T-helper 1 cell treated with Interleukin-12 subunit alpha and Interleukin-12 subunit beta and Interleukin-4 antibody, amounts not matched to agents 30 μg/mL and 1 μg/mL, for 36 hours (primary cell): ENCODE measurements around the gene PCED1B.

Experiments used
- H3K27ac Mint-ChIP-seq: one replicate; pipeline ENCODE4 v1.8.0; 2021; ENCODE audit warnings: mild to moderate bottlenecking, mixed read lengths
- H3K27me3 Mint-ChIP-seq: one replicate; pipeline ENCODE4 v1.8.0; 2021; ENCODE audit warnings: low read depth, mixed read lengths
- H3K36me3 Mint-ChIP-seq: one replicate; pipeline ENCODE4 v1.8.0; 2021; ENCODE audit warnings: low read depth, mixed read lengths
- H3K4me1 Mint-ChIP-seq: one replicate; pipeline ENCODE4 v1.8.0; 2021; ENCODE audit warnings: low read depth, mixed read lengths
- H3K4me3 Mint-ChIP-seq: one replicate; pipeline ENCODE4 v1.8.0; 2021; ENCODE audit warnings: mild to moderate bottlenecking, moderate library complexity, mixed read lengths
- H3K9me3 Mint-ChIP-seq: one replicate; pipeline ENCODE4 v1.8.0; 2021; ENCODE audit warnings: mixed read lengths

PCED1B gene

DNA sequence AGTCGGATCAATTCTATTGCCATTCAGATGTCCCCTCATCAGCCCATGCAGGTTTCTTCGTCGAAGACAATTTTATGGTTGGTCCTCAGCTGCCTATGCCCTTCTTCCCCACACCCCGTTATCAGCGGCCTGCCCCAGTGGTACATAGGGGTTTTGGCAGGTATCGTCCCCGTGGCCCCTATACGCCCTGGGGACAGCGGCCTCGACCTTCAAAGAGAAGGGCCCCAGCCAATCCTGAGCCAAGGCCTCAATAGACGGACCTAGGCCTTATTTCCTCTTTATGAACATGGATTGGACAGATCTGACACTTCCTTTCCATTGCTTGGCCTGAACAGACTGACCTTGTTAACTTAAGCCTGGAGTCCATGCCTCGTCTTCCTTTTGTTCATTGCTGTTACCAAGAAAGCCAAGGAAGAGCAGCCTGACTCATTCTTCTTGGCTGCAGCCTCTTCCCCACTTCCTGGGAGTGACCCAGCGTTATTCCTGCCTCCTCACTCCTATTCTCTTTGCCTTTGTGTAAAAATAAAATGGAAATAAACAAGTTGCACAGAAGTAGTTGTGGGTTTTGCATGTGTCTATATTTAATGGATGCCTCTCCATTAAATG is 156.8 kb downstream of the PCED1B start:
- Mint-ChIP-seq H3K4me3 (no peak overlapping the region), H3K9me3 (no peaks in the 10 kb centered on the region), H3K27ac (peak overlapping the region; percentile 18), H3K36me3 (peaks cover 48% of the 10 kb centered on the region), H3K27me3 (no peaks in the 10 kb centered on the region), H3K4me1 (peaks cover 44% of the 10 kb centered on the region)

DNA sequence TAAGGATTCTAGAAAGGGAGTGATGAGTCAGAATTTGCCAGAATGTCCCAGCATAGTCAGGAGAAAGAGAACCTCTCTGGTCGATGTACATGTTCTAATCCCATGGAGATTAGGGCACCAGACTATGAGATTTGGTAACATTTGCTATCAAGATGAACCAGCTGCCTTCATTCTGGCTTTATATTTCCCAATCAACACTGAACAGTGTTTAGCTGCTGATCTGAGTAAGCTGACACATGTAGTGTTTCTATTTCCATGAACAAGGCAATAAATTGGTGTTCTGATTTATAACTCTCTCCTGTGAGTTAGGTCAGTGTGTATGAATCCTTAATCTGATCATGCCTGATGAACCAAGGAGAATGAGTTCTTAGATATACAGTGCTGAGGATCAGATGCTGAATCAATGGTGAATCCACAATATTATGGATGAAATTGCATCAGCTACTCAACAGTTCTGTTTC is 158.4 kb downstream of the PCED1B start:
- Mint-ChIP-seq H3K27me3 (no peaks in the 10 kb centered on the region), H3K4me1 (peaks cover 40% of the 10 kb centered on the region), H3K4me3 (no peak overlapping the region), H3K9me3 (no peaks in the 10 kb centered on the region), H3K36me3 (peaks cover 46% of the 10 kb centered on the region), H3K27ac (peak overlapping the region; percentile 9)

DNA sequence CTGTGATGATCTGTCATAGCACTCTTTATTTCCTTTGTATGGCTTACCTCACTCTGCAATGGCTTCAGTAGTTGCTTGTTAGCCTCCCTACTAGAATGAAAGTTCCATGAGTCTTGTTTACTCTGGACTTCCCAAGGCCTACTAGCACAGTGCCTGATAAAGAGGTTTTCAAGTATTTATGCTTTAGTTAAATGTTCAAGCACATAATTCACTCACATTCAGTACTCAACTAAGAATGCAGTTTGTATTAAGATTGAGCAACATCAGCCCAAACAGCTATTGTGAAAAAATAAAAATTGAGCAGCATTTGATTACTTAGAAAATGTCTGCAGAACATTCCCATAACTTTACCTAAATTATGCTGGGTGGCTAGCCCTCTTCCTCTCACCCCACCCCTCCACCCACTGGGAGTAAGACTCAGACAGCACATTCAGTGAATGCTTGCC is 159.3 kb downstream of the PCED1B start:
- H3K9me3 Mint-ChIP-seq = no peaks in the 10 kb centered on the region
- peak overlapping the region; percentile 23 for H3K27ac Mint-ChIP-seq
- H3K27me3 Mint-ChIP-seq = no peaks in the 10 kb centered on the region
- H3K36me3 Mint-ChIP-seq = peaks cover 41% of the 10 kb centered on the region
- H3K4me3 Mint-ChIP-seq = no peak overlapping the region
- H3K4me1 Mint-ChIP-seq = peaks cover 34% of the 10 kb centered on the region

DNA sequence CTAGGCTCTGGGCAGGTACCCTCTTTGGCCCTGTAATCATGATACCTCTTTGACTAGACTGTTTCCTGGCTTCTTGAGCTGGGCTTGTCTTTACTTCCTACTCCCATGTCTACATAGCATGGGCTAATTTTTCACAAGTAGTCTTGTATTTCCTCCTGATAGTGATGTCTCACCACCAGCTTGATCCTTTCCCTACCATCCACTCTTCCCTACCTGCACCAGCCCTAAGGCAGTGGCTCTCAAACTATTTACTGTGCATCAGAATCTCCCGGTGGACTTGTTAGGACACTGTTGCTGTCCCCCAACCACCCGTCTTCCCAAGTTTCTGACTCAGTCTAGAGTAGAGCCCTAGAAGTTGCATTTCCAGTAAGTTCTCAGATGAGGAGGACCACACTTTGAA is 163.0 kb downstream of the PCED1B start:
- Mint-ChIP-seq H3K9me3 (no peaks in the 10 kb centered on the region), H3K4me1 (peaks cover 22% of the 10 kb centered on the region), H3K27me3 (no peaks in the 10 kb centered on the region), H3K36me3 (peaks cover 17% of the 10 kb centered on the region), H3K27ac (no peak overlapping the region), H3K4me3 (no peak overlapping the region)

DNA sequence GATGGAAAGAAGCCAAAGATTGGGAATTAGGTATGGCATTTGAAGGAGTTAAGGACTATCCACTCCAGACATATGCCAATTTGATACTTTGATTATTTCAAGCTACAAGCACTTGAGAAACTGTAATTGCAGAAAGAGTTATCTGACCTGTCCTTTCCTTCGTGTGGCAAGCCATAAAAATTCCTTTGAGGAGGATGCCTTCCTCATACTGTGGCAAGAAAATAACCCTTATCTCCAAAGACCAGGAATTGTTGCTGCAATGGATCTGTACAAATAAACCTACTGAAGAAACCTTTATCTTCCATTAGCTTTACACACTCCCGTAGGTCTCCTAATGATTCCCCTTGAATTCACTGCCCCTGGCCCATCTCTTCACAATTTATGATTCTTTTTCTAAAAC is 165.4 kb downstream of the PCED1B start:
- H3K27ac Mint-ChIP-seq = no peak overlapping the region
- H3K9me3 Mint-ChIP-seq = no peaks in the 10 kb centered on the region
- H3K4me3 Mint-ChIP-seq = no peak overlapping the region
- H3K4me1 Mint-ChIP-seq = peaks cover 11% of the 10 kb centered on the region
- H3K27me3 Mint-ChIP-seq = no peaks in the 10 kb centered on the region
- peaks cover 20% of the 10 kb centered on the region for H3K36me3 Mint-ChIP-seq

DNA sequence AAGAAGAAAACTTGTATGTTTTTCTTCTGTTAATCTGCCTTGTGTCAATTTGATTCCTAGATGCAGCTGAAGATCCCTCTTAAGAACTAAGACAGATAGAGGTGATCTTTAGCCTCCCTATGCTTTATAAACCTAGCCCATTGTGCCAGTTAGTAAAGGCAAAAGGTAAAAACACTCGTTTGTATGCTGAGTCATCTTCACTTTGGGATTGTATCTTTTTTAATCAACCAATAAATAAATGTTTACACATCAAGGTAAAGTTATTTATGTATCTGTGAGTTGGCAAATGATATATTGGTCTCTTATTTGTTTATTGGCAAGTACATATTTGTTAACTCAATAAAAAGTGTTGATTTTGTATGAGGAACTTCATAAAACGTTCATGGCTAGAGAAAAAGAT is 166.2 kb downstream of the PCED1B start:
- Mint-ChIP-seq H3K27me3 (no peaks in the 10 kb centered on the region), H3K9me3 (peaks cover 2% of the 10 kb centered on the region), H3K4me1 (peaks cover 11% of the 10 kb centered on the region), H3K36me3 (peaks cover 23% of the 10 kb centered on the region), H3K4me3 (no peak overlapping the region), H3K27ac (no peak overlapping the region)

DNA sequence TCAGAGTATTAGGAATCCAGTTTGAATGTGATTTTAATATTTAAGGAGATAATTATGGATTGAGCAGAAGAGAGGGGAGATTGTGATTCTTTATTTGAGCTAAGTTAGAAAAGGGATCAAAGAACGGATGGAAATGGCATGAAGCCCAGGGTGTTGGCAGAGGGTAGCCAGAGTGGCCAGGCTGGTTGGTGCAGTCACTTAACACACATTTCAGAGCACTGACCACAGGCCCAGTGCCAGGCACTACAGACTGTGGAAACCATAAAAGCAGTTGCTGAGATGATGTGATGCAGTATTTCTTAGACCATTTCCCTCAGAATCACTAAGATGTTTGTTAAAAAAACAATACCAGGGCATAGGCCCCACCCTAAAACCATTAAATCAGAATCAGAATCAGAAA is 168.0 kb downstream of the PCED1B start:
- Mint-ChIP-seq H3K4me1 (peaks cover 6% of the 10 kb centered on the region), H3K27ac (no peak overlapping the region), H3K9me3 (peaks cover 17% of the 10 kb centered on the region), H3K27me3 (no peaks in the 10 kb centered on the region), H3K36me3 (peaks cover 34% of the 10 kb centered on the region), H3K4me3 (no peak overlapping the region)

DNA sequence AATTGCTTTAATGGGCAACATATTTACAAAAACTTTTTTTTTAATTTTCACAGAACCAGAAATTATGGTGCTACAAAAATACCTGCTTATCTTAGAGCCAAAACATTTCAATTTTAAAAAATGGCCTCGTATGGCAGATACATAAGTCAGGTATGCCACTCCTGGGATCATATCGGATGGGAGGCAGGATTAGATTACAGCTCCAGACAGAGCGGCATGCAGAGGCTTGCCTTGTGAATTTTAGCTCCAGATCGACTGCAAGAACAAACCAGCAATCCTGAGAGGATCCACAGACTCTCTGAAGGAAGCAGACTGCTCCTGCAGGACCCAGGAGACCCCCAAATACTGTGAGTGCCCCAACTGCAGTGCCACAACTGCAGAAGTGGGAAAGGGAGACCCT is 169.7 kb downstream of the PCED1B start:
- Mint-ChIP-seq H3K27ac (no peak overlapping the region), H3K36me3 (peaks cover 40% of the 10 kb centered on the region)

DNA sequence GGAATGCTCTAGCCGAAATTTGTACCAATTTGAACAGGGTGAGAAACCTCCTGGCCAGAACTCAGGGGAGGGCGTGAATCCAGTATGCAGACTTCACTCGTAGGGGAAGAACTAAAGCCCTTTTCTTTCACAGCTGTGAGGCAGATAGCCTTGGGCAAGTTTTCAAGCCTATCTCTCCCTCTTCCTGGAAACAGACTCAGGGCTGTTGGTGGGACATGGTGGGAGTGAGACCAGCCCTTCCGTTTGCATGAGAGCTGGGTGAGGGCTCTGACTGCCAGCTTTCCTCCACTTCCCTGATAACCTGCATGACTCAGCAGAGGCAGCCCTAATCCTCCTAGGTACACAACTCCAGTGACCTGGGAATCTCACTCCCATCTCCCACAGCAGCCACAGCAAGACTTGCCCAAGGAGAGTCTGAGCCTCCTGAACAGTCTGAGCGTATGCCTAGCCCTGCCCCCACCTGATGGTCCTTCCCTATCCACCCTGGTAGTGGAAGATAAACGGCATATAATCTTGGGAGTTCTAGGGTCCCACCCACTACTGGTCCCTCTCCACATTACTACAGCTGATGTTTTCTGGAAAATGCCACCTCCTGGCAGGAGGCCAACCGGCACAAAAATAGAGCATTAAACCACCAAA is 170.4 kb downstream of the PCED1B start:
- peaks cover 5% of the 10 kb centered on the region for H3K4me1 Mint-ChIP-seq
- peaks cover 41% of the 10 kb centered on the region for H3K36me3 Mint-ChIP-seq
- H3K27ac Mint-ChIP-seq = no peak overlapping the region
- peaks cover 31% of the 10 kb centered on the region for H3K9me3 Mint-ChIP-seq
- H3K4me3 Mint-ChIP-seq = no peak overlapping the region
- no peaks in the 10 kb centered on the region for H3K27me3 Mint-ChIP-seq

More for the DNA sequence above, 169.7 kb downstream of the PCED1B start:
- no peaks in the 10 kb centered on the region for H3K27me3 Mint-ChIP-seq
- peaks cover 30% of the 10 kb centered on the region for H3K9me3 Mint-ChIP-seq
- peaks cover 5% of the 10 kb centered on the region for H3K4me1 Mint-ChIP-seq
- H3K4me3 Mint-ChIP-seq = no peak overlapping the region

DNA sequence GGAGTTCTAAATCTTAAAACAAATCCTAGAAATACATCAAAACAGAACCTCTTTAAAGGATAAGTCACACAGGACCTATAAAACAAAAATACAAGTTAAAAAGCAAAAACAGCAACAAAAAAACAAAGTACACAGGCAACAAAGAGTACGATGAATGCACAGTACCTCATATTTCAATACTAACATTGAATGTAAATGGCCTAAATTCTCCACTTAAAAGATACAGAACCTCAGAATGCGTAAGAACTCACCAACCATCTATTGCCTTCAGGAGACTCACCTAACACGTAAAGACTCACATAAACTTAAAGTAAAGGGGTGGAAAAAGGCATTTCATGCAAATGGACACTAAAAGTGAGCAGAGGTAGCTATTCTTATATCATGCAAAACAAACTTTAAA is 172.5 kb downstream of the PCED1B start:
- Mint-ChIP-seq H3K4me3 (no peak overlapping the region), H3K36me3 (peaks cover 46% of the 10 kb centered on the region), H3K9me3 (peaks cover 37% of the 10 kb centered on the region), H3K27ac (no peak overlapping the region), H3K4me1 (peaks cover 5% of the 10 kb centered on the region), H3K27me3 (no peaks in the 10 kb centered on the region)

DNA sequence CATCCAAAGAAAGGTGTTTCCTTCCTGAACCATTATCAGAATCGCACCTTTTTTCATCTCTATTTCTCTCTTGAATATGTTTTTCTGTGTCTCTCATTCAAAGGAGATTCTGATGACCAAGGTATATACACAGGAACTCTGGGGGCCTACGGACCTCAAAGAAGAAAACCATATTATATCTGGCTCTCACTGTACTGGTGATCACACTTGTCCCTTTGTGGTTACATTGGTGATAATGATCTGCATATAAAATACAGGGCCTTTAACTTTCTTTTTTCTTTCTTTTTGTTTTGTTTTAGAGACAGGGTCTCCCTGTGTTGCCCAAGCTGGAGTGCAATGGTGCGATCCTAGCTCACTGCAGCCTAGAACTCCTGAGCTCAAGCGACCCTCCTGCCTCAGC is 185.5 kb downstream of the PCED1B start:
- peaks cover 9% of the 10 kb centered on the region for H3K36me3 Mint-ChIP-seq
- no peaks in the 10 kb centered on the region for H3K27me3 Mint-ChIP-seq
- H3K4me1 Mint-ChIP-seq = peaks cover 23% of the 10 kb centered on the region
- peaks cover 4% of the 10 kb centered on the region for H3K9me3 Mint-ChIP-seq
- no peak overlapping the region for H3K4me3 Mint-ChIP-seq
- no peak overlapping the region for H3K27ac Mint-ChIP-seq

DNA sequence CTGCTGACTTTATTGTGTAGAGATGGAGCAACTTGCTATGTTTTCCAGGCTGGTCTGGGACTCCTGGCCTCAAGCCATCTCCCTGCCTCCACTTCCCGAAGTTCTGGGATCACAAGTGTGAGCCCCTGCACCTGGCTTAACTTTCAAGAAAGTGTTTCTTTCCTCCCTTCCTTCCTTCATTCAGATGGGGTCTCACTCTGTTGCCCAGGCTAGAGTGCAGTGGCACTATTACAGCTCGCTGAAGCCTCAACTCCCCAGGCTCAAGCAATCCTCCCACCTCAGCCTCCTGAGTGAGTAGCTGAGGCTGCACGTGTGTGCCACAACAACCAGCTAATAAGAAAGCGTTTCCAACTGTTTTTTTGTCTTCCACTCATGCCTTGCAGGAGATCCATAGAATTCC is 186.0 kb downstream of the PCED1B start:
- no peak overlapping the region for H3K27ac Mint-ChIP-seq

DNA sequence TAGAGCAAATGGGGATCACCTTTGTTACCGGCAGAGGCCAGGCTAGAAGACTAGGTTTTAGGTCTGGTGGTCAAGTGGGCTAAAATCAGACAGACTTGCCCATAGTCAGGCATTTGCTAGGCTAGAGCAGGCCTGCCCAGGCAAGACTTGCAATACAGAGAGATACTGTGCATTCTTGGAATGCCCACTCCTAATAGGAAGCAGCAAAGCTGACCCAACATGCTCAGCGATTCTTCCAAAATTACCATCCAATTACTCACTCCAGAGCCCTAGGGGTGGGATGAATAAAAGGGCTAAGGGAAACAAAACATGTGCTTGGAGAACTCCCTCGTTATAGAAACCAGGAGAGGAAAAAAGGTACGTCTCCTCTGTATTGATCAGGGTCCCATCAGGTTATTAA is 188.2 kb downstream of the PCED1B start:
- Mint-ChIP-seq H3K4me3 (no peak overlapping the region), H3K27me3 (no peaks in the 10 kb centered on the region), H3K36me3 (peaks cover 9% of the 10 kb centered on the region), H3K9me3 (peaks cover 4% of the 10 kb centered on the region), H3K27ac (no peak overlapping the region), H3K4me1 (peaks cover 39% of the 10 kb centered on the region)

More for the DNA sequence above, 186.0 kb downstream of the PCED1B start:
- Mint-ChIP-seq H3K27me3 (no peaks in the 10 kb centered on the region), H3K36me3 (peaks cover 9% of the 10 kb centered on the region), H3K9me3 (peaks cover 4% of the 10 kb centered on the region), H3K4me3 (no peak overlapping the region), H3K4me1 (peaks cover 27% of the 10 kb centered on the region)

DNA sequence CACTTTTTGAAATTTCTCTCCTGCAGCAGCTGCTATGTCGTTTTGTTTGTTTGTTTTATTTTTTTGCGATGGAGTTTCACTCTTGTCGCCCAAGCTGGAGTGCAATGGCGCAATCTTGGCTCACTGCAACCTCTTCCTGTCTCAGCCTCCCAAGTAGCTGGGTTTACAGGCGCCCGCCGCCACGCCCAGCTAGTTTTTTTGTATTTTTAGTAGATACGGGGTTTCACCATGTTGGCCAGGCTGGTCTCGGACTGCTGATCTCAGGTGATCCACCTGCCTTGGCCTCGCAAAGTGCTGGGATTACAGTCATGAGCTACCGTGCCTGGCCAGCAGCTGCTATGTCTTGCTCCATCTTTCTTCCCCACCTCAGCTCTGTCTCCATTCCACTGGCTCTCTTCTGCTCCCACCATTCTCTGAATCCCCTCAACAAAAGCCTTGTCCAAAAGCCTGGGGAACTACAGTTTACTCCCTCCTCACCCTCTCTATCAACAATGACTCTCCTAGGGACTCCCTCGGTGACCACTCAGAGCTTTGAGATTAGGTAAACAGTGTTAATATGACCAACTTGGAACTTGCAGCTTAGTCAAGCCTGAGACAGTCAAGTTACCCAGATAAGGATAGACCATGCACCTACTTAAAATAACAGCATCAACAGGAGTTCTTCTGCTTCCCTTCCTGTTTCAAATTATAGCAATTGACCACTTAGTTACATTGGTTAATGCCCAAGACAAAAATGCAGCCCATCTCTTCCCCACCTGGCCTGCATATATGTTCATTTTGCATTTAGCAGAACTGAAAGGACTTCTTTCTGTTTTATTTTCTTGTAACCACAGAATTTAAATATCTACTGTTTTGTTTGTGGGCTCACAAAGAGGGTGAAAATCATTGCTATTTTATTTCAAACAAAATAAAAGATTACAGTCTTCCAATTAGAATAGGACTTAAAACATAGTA is 189.4 kb downstream of the PCED1B start:
- H3K36me3 Mint-ChIP-seq = peaks cover 9% of the 10 kb centered on the region
- peaks cover 4% of the 10 kb centered on the region for H3K9me3 Mint-ChIP-seq
- H3K4me1 Mint-ChIP-seq = peaks cover 44% of the 10 kb centered on the region
- no peaks in the 10 kb centered on the region for H3K27me3 Mint-ChIP-seq
- H3K4me3 Mint-ChIP-seq = no peak overlapping the region
- H3K27ac Mint-ChIP-seq = no peak overlapping the region
